ENCODE measurements around the gene CTTN.
"Not testable (repeated sequence)": the region's sequence is repeated elsewhere in the genome, so short reads cannot be mapped to it uniquely, and the experiment has no call there.

CTTN gene

DNA sequence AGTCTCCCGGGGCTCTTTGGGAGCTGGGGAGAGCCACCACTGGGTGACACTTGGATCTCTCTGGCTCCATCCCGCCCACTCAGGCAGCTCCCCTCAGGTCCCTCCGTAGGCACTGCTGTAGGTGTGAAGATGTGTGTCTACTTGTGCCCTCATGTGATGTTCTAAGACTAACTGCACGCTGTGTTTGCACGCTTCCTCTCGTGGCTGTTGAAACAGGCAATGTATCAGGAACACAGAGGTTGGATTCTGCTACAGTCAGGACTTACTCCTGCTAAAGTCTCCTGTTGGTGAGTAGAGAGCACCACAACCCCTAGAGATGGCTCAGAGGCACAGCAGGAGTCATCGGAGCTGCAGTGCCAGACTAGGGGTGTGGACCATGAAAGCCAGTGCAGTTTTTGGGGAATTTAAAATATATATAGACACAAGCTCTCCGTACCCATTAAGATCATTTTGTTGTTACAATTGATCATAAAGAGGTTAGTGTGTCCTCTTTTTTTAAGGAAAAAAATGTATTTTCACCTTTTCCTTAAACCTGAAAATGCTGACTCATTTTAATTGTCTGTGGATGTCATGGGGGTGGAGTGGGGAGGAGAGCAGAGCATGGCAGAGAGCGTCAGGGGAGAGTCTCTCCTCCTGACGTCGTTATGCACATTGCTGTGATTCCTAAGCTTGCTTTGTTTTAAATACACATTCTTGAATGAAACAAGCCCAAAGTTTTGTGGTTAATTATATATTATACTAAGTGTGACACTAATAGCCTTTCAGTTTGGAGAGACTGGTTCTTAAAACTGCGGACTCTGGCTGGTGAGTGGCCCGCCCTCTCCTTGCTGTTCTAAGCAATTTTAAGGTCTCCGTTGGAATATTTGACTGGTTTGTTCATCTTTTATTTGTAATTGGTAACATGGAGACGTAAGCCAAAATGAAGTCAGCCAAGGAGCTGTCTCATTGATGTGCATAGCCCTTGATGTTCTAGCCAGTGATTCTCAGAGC lies 16.2 kb upstream of the CTTN start:
- DNase-seq: no peak

DNA sequence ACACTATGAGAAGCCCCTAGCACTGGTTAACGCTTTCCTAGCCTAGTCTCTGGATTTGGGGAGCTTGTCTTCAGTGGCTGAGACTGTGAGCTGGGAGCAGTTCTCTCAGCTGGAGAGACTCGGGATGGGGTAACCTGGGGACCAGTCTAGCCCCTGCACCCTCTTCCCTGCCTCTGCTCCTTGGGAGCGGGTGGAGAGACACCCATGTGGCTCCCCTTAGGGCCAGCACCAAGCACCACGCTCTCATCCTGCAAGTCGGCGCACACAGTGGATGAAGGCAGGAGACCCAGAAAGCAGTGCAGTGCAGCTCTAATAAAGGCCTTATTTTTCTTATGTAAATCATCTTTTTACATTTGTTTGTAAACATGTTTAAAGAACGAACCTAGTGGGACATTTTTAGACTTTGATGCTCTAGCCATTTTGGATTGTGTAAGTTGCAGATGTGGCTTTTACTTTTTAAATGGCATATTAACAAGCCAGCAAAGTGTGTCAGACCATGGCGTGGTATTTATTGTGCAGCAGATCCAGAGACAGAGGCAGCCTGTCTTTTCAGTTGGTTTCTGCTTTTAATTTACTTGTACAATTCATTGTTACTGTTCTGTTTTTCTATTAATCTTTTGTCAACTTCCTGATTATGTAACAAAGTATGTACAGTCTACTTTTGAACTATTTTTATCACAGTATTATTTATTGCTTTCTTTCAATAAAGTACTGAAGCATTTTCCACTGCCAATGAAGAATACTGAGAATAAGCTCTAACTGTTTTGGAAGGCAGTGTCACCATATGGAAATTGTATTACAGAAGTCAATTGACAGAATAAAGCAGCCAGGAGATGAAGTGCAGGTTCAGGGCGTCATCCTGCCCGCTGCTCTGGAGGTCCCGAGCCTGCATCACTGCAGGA lies 14.4 kb upstream of the CTTN start:
- no peak for DNase-seq

DNA sequence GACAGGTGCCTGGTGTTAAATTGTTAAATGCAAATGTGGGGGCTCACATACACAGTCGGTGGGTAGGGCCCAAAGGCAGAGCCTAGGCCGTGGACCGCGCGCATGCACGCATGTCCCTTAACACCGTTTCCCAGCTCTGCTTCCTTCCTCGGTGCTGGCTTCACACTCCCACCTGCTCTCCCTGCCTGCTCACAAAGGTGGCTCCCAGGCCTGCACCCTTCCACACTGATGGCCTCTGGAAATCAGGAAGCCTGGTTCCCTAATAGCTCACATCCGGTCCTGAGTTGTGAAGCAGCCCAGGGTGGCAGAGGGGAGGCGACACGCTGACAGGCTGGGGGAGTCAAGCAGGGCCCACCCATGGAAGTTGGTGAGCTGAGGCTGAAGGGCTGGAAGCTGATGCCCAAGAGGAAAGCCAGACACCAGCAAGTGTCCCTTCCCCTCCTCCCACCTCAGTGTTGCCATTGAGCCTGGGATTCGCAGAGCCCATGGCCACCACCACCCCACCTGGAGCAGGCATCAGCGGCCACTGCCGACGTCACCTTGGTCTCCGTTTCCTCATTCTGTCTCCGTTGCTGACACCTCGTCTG lies 13.7 kb upstream of the CTTN start:
- no peak for DNase-seq

DNA sequence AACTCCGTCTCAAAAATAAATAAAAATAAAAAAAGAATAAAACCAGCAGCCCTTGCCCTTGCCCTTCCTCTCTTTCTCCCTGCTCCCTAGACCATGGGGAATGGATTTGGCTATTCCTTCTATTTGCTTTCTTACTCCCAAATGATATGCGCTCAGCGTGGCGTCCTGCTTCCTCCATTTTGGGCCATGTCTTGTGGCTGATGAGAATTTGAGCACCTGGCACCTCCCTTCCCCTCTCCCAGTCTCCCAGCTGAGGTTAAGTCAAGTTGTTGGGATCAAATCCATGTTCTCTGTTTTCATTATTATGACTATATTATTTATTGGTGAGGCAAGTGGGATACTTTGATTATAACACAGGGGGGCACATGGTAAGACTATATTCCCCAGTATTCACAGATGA lies 10.8 kb upstream of the CTTN start:
- no peak for DNase-seq

DNA sequence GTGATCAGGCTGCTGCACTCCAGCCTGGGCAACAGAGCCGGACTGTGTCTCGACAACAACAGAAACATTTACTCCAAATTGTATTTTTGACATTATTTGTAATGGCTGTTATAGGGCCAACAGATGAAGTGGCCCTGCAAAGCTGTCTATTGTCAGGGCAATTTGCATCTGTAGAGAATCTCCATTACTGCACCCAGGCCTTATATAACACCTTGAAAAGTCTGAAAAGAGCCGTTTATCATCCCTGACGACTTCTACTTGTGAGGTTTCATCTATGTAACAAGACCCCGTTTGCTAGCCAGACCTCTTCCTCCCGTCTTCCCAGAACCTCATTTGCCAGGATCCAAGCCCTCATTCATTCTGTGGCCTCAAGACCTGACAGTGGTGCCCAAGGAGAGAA lies 9.1 kb upstream of the CTTN start:
- no peak for DNase-seq

DNA sequence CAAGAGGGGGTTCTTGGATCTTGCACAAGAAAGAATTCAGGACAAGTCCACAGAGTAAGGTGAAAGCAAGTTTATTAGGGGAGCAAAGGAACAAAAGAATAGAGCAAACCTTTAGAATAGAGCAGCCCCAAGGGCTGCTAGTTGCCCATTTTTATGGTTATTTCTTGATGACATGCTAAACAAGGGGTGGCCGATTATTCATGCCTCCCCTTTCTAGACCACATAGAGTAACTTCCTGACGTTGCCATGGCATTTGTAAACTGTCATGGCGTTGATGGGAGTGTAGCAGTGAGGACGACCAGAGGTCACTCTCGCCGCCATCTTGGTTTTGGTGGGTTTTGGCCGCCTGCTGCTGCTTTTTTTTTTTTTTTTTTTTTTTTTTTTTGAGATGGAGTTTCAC lies 7.4 kb upstream of the CTTN start:
- DNase-seq: not testable (repeated sequence)

DNA sequence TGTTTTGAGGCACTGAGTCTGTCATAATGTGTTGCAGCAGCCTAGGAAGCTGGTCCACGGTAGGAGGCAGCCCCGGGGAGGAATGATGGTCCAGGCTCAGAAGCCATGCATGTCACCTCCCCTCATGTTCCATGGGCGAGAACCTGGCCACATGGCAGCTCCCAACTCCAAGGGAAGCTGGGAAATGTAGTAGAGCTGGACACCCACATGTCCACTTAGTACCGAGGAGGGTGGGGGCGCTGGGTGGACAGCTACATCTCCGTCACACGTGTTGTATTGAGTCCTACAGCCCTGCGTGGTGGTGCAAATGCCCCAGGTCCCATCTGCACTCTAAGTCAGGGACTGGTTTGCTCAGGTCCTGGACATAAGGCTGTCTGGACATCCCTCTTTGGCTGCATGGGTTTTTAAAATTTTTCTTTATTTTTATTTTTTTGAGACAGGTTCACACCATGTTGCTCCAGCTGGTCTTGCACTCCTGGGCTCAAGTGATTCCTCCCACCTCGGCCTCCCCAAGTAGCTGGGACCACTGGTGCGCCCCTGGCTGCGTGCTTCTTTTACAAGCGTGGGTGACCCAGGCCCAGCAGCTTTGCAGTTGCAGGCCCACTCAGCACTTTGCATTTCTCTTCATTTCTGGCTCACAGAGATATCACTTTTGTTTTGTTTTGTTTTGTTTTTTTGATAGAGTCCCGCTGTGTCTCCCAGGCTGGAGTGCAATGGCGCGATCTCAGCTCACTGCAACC lies 3.9 kb upstream of the CTTN start:
- no peak for DNase-seq

DNA sequence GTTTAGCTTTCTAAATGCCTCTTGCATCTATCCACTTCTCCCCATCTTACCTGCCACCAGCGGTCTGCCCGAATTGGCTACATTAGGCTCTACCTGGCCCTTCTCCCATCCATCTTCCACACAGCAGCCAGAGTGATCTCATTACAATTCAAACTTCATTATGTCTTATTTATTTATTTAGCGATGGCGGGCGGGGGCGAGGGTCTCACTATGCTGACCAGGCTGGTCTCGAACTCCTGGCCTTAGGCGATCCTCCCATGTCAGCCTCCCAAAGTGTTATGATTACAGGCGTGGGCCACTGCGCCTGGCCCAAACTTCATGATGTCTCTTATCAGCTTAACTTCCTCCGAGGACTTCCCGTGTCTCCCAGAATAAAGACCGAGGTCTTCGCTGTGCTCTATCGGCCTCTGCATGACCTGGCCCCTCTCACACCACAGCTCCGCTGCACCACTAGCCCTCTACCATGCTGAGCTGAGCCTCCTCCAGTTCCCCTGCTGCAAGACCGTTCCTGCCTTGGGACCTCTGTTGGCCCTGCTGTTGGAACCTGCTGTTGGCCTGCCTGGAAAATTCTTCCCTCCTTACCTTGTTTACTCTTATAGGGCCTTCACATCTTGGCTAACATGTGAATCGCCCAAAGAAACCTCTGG lies 870 bp upstream of the CTTN start:
- no peak for DNase-seq

DNA sequence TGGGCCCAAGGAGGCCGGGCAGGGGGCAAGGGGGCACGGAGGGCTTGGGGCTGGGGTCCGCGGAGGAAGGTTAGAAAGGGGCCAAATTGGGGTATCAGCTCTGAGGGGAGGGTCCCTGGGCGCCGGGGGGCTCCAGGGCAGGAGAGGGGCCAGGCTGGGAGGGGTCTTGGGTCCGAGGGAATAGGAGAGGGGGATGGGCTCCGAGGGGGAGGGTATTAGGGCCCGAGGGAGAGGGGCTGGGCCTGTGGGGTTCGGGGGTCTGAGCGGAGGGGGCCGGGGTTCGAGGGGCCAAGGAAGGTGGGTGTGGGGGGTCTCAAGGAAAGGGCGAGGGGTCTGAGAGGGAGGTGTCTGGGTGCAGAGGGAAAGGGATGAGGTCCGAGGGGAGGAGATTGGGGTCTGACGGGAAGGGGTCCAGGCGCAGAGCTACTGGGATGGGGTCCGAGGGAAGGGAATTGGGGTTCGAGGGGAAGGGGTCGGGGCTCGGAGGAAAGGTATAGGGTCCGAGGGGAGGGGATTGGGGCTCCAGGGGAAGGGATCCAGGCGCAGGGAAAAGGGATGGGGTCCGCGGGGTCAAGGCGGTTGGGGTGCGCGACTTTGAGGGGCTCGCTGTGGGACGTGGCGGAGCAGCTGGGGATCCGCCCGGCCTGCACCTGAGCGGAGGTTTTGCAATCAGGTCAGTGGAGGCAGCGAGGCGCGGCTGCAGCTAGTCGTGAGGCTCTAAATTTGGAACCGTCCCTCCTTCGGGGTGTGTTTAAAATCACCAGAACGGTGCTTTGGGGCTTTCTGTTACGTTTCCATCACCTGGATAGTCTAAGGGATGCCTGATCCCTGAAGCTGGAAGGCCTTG lies 728 bp downstream of the CTTN start:
- peak; percentile 6 for DNase-seq

DNA sequence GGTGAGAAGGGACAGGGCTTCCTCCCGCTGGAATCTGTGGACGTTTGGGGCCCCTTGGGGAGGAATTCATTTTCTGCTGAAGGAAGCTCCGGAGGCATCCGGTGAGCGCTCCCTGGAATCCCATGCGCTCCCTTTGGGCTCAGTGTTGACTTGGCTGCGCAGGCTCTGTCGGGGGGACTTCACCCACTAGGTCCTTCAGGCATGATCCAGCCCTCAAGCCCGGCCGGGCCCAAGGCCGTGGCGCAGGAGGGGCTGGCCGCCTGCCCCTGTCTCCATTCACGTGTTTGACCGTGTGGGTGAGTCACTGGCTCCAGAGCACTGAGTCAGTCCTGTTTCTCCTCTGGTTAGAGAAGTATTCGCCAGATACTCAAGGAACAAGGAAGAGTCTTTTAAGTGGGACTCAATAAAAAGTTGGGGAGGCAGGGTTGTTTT lies 1.4 kb downstream of the CTTN start:
- no peak for DNase-seq

DNA sequence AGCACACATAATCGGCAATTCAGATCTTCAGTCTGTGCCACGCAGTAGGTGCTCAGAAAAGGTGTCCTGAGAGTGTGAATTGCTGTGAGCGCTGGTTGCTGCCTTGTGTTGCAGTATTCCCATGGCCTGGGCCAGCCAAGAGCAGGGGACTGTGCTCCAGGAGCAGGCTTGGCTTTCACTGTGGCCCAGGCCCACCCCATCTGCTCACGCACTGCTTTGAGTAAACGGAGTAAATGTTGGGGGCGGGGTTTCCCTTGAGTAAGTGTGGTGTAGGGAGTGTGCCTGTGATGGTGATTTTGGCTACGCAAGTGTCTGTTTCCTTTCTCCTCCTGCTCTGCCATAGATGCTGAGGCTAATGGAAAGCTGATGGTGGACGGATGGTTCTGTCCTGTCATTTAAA lies 2.3 kb downstream of the CTTN start:
- no peak for DNase-seq

DNA sequence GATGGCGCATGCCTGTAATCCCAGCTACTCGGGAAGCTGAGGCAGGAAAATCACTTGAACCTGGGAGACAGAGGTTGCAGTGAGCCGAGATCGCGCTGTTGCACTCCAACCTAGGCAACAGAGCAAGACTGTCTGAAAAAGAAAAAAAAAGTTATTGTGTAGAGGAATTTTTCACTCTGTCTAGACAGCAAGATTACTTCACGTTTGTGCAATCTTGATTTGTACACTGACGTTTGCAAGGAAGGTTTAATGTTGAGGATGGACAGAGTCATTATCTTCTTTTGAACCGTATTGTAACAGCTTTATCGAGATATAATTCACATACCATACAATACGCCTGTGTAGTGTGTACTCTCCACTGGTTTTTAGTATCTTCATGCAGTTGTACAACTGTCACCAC lies 3.7 kb downstream of the CTTN start:
- DNase-seq: no peak

DNA sequence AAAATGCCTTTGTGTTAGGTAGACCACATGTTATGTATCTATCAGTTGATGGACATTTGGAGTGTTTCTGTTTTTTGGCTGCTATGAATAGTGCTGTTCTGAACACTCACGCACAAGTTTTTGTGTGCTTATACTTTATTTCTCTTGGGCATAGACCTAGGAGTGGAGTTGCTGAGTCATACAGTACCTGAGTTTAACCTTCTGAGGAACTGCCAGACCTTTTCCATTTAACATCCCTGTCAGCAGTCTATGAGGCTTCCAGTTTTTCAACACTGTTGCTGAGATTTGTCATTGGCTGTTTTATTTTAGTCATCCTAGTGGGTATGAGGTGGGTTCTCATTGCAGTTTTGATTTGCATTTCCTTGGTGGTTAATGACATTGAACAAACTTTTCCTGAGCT lies 4.4 kb downstream of the CTTN start:
- no peak for DNase-seq

DNA sequence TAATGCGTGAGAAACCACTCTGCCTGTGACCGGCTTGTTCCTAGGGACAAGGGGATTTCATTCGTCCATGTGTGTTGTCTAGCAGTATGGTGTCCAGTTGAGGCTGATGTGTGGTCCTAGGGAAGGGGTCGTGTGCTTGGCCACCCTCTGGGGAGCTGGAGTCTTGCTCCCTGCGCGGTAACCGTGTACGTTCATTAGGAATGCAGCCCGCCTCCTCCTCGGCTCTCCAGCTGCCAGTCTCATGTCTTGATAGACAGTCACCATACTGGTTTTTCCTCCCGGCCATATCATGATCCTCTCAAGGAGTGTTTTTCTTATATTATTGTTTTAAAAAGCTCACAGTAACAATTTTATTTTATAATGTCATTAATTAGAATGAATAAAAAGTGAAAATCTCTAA lies 5.9 kb downstream of the CTTN start:
- DNase-seq: no peak

DNA sequence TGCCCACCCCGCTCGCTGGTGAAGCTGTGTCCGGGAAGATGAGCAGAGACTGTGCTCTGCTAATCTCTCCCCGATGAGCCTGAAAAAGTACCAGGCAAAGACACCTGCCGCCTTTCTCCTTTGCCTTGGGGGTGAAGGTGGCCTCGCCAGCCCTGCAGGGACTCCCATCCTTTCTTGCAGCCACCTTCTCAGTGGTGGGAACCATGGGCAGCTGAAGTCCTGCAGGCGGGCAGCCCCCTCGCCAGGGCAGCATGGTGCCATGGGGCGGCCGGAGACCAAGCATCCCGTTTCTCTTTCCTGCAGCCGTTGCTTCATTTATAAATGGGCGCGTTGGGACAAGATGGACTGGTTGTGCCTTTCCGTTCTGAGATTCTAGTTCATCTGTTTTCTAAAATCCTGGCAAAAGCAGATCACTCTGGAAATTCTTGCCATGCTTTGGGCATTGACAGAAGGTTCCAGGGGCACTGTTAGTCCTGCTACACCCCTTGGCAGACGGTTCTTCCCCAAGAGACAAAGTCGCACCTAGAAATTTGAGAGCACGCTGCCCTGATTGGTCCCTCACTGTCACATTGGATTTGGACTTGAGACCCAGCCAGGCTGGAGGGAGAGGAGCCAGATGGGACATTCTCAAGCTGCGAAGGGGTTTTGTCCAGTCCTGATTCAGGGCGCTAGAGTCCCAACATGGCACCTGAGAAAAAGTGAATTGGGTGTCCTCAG lies 7.5 kb downstream of the CTTN start:
- no peak for DNase-seq

DNA sequence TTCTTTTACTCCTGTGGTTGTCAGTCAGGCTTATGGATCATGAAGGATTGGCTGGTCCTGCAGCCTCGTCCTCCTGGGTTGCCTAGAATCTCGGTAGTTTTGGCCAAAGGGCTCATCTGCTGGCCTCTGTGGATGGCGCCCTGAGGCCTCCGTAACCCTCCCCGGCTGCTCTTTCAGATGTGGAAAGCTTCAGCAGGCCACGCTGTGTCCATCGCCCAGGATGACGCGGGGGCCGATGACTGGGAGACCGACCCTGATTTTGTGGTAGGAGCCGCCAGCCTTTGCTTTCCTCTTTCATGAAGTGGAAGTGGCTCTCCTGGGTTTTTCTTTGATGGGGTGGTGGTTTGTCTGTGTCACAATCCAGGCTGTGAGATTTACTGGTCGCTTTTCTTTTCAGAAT lies 8.8 kb downstream of the CTTN start:
- DNase-seq: no peak

DNA sequence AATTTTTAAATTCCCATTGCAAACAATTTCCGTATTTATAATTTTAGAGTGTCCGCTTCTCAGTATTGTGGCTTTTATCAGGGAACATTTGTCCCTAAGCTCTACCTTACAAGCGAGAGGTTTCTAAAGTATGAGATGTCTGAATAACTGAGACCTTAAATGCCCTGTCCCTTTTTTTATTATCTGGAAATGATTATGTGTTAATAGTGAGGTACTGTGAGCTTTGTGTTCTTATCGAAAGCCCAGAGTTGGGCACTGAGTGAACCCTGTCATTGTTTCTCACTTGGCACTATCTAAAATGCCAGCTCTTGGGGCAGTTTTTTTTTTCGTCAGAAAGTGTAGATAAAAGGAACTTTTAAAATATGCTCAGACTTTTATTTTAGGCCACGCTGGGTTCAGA lies 9.5 kb downstream of the CTTN start:
- no peak for DNase-seq

DNA sequence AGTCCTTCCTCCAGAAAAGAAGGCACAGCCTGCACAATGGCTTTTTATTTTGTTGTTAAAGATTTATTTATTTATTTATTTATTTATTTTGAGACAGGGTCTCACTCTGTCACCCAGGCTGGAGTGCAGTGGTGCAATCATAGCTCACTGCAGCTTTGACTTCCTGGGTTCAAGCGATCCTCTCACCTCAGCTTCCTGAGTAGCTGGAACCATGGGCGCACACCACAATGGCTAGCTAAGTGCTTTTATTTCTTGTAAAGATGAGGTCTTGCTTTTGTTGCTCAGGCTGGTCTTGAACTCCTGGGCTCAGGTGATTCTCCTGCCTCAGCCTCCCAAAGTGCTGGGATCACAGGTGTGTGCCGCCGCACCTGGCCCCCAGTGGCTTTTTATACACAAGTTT lies 10.0 kb downstream of the CTTN start:
- DNase-seq: not testable (repeated sequence)

DNA sequence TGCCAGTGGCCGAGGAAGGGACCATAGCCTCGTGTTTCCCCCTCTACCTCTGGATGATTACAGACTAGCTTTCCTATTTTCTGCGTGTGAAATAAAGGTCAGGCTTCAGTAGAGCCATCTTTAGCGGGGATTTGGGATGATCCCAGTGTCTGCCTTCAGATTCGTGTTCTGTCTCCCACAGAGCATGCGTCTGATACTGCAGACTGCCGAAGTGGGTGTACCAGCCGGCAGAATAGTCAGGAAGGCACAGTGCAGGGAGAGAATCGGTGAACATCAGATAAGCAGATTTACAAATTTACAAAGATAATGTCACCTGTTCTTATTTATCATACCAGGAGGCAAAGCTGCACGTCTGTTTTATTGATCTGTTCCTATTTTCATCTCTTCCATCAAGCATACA lies 11.1 kb downstream of the CTTN start:
- no peak for DNase-seq

DNA sequence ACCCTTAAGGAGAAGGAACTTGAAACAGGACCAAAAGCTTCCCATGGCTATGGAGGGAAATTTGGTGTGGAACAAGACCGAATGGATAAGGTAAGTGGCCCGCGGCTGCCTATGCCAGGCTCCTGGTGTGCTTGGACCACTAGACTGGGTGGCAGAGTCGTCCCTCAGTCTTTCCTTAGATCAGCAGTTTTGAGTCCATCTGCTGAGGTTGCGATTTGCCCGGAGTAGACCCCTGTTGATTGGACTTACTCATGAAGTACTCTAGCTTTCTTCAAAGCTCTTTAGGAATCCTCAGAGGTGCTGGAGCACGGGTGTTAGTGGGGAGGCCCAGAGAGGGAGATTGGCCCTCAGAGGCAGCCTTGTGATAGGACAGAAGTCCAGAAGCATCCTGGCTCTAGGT lies 11.5 kb downstream of the CTTN start:
- DNase-seq: no peak

Measured in CD4-positive, alpha-beta T cell treated with Interleukin-17A for 4 hours (primary cell).